Measurements from ENCODE around the gene TMEM108.

TMEM108 gene

GRCh38 chr3:133295199-133295901 lies 257.2 kb downstream of the TMEM108 start:
- Mint-ChIP-seq H3K27ac (no peak overlapping the region), H3K4me3 (no peak overlapping the region), H3K36me3 (ENCODE audit: low read depth) (no peaks in the 10 kb centered on the region), H3K27me3 (ENCODE audit: low read depth) (no peaks in the 10 kb centered on the region), H3K4me1 (ENCODE audit: low read depth) (no peaks in the 10 kb centered on the region), H3K9me3 (no peaks in the 10 kb centered on the region)

DNA sequence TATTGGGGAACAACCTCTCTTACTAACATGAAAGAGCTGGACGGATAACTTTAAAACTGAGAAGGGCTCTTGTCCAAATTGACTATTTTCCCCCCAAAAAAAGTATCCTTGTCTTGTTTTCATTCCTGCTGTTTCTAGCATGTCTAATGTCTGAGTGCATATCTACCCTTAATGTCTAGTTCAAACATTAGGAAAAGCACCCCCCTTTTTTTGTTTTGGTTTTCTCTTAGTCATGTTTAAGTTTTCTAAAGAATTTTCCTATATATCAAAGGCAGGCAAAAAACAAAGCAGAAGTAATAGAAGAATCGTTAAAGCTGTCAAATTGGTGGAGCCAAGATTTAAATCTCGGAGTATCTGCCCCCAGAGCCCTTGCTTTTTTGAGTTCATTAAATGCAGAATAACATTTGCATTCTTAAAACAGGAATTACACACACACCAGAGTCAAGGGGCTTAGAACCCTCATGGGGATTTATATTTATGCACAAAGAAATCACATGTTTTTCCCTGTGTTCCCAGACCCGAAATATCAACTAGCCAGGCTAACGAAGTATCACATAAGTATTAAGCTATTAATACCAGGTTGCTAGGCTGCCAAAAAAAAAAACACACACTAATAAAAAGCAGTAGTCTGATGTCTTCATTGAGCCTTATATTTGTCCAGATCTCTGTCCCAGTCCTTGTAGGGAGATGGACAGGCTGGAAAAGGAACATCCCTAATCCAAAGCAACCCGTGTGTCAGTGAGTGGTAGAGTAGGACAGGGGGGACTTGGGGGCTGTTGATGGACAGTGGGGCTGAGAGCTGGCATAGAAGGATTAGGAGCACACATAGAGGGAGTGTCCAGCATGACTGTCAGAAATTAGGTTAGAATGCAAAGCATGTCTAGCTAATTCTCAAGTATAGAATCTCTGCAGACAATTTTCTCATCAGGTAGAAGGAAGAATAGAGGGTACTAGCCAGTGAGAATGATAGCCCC lies 258.0 kb downstream of the TMEM108 start:
- Mint-ChIP-seq H3K27ac (no peak overlapping the region), H3K4me3 (no peak overlapping the region), H3K9me3 (no peaks in the 10 kb centered on the region), H3K27me3 (ENCODE audit: low read depth) (no peaks in the 10 kb centered on the region), H3K4me1 (ENCODE audit: low read depth) (no peaks in the 10 kb centered on the region), H3K36me3 (ENCODE audit: low read depth) (no peaks in the 10 kb centered on the region)

DNA sequence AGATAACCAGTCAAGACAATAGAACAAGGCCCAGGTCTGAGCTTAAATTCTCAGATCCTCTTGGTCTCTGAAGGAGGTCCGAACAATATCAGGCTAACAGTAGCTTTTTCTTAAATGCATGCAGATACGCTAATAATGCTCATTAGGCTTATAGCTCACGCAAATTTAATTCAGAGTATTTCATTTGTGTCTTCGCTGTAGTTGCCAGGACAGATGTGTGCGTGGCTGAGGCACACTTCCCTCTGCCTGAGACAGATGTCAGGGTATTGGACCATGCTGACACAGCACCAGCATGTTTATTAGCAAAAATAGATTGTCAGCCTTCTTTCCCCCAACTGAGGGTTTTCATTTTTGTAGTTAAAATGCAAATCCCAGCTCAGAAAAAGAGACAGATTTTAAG lies 258.8 kb downstream of the TMEM108 start:
- H3K36me3 Mint-ChIP-seq (ENCODE audit: low read depth) = no peaks in the 10 kb centered on the region
- no peaks in the 10 kb centered on the region for H3K9me3 Mint-ChIP-seq
- H3K4me3 Mint-ChIP-seq = no peak overlapping the region
- H3K27me3 Mint-ChIP-seq (ENCODE audit: low read depth) = no peaks in the 10 kb centered on the region
- no peaks in the 10 kb centered on the region for H3K4me1 Mint-ChIP-seq (ENCODE audit: low read depth)
- H3K27ac Mint-ChIP-seq = no peak overlapping the region

DNA sequence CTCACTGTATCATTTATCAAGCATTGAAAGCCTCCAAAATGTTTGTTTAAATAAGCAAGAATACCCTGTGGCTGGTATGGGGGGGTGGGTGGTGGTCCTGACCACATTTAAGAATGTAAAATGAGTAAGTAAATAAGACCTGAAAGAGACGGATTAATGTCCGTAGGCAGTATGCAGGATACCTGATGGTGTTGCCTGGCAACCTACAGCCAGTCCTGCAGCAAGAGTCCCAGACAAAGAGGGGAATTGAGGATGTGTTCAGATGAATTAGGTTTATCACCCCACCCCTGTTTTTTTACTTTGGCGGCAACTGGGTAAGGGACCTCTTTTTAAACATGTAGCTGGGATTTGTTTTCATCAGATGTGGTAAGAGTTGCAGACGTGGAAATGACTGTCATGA lies 261.9 kb downstream of the TMEM108 start:
- no peak overlapping the region for H3K4me3 Mint-ChIP-seq
- H3K4me1 Mint-ChIP-seq (ENCODE audit: low read depth) = no peaks in the 10 kb centered on the region
- no peaks in the 10 kb centered on the region for H3K27me3 Mint-ChIP-seq (ENCODE audit: low read depth)
- no peaks in the 10 kb centered on the region for H3K9me3 Mint-ChIP-seq
- H3K27ac Mint-ChIP-seq = no peak overlapping the region
- no peaks in the 10 kb centered on the region for H3K36me3 Mint-ChIP-seq (ENCODE audit: low read depth)

DNA sequence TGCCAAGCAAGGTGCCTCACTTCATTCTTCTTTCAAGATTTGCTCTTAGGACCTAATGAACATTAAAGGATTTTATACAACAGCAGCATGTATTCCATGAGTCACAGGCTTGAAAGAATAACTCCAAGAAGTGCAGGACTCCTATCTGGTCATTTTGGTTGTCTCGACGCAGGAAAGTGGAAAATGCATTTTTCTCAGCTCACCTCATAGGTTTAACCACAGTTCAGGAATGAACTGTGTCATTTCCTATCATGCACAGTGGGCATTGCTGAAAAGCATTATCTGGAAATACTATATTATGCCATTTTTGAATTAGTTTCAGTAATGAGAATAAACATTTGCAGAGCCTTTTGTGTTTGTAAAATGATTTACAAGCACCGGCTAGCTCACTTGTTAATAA lies 263.0 kb downstream of the TMEM108 start:
- Mint-ChIP-seq H3K4me3 (no peak overlapping the region), H3K27me3 (ENCODE audit: low read depth) (no peaks in the 10 kb centered on the region), H3K27ac (no peak overlapping the region), H3K36me3 (ENCODE audit: low read depth) (no peaks in the 10 kb centered on the region), H3K4me1 (ENCODE audit: low read depth) (no peaks in the 10 kb centered on the region), H3K9me3 (no peaks in the 10 kb centered on the region)

DNA sequence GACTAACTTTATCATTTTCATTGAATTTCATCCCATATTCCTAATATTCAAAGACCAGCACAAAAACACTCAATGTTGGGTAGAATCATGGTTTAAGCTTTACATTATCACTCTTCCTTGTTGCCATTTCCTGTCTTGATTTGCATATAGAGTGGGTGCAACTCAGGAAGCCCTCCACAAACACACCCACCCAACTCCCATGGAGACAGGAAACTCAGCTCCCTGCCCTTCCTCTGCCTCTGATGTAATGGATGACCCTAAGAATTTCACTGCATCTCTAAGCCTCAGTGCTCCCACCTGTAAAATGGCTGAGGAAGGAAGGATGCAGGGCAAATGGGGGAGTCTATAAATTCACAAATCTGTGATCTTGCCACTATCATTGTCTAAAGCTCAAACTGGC lies 263.5 kb downstream of the TMEM108 start:
- H3K9me3 Mint-ChIP-seq = no peaks in the 10 kb centered on the region
- no peaks in the 10 kb centered on the region for H3K36me3 Mint-ChIP-seq (ENCODE audit: low read depth)
- no peaks in the 10 kb centered on the region for H3K4me1 Mint-ChIP-seq (ENCODE audit: low read depth)
- no peaks in the 10 kb centered on the region for H3K27me3 Mint-ChIP-seq (ENCODE audit: low read depth)
- H3K4me3 Mint-ChIP-seq = no peak overlapping the region
- H3K27ac Mint-ChIP-seq = no peak overlapping the region

GRCh38 chr3:133303430-133303829 lies 265.2 kb downstream of the TMEM108 start:
- peaks cover 3% of the 10 kb centered on the region for H3K27me3 Mint-ChIP-seq (ENCODE audit: low read depth)
- H3K27ac Mint-ChIP-seq = no peak overlapping the region
- no peak overlapping the region for H3K4me3 Mint-ChIP-seq
- H3K4me1 Mint-ChIP-seq (ENCODE audit: low read depth) = no peaks in the 10 kb centered on the region
- H3K9me3 Mint-ChIP-seq = peaks cover 4% of the 10 kb centered on the region
- H3K36me3 Mint-ChIP-seq (ENCODE audit: low read depth) = no peaks in the 10 kb centered on the region

DNA sequence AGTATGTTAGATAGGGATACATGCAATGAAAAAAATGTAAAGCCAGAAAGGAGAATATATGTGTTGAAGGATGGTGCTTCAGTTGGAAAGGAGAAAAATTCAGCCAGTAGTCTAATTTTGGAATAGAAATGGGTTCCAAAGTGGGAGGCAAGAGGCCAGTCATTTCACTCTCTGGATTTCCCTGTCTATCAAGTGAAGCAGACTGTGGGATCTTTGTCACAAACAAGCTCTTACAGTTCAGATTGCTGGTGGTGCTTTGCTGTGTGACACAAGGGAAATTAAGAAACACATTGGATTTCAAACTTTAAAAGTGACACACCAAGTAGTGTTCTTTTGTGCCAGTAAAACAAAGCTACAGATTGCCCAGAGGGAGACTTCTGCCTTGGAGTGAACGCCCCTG lies 279.7 kb downstream of the TMEM108 start:
- Mint-ChIP-seq H3K27me3 (ENCODE audit: low read depth) (peaks cover 7% of the 10 kb centered on the region), H3K4me3 (no peak overlapping the region), H3K36me3 (ENCODE audit: low read depth) (no peaks in the 10 kb centered on the region), H3K27ac (no peak overlapping the region), H3K4me1 (ENCODE audit: low read depth) (no peaks in the 10 kb centered on the region), H3K9me3 (peaks cover 19% of the 10 kb centered on the region)

DNA sequence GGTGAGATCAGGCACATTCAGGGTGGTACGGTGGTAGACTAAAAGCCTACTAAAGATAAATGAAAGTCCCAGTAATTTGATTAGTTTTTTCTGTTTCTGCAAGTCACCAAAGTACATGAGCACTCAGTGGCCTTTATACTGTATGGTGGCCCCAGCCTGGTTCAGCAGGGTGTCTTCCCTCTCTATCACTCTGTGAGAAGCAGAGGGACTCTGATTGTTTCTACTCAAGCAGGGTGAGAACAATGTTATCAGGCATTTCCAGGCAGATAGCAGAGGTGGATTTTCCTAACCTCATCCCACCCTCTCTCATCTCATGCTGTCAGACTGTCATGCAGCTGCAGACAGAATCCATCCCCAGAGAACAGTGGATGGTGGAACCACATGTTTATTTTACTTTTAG lies 290.2 kb downstream of the TMEM108 start:
- Mint-ChIP-seq H3K4me3 (no peak overlapping the region), H3K4me1 (ENCODE audit: low read depth) (no peaks in the 10 kb centered on the region), H3K9me3 (no peaks in the 10 kb centered on the region), H3K27me3 (ENCODE audit: low read depth) (peaks cover 5% of the 10 kb centered on the region), H3K36me3 (ENCODE audit: low read depth) (no peaks in the 10 kb centered on the region), H3K27ac (no peak overlapping the region)

- H3K27ac Mint-ChIP-seq = no peak overlapping the region
- H3K36me3 Mint-ChIP-seq (ENCODE audit: low read depth) = no peaks in the 10 kb centered on the region
- peaks cover 9% of the 10 kb centered on the region for H3K27me3 Mint-ChIP-seq (ENCODE audit: low read depth)
- no peaks in the 10 kb centered on the region for H3K4me1 Mint-ChIP-seq (ENCODE audit: low read depth)
- H3K9me3 Mint-ChIP-seq = no peaks in the 10 kb centered on the region
- H3K4me3 Mint-ChIP-seq = no peak overlapping the region
Observed at GRCh38 chr3:133329626-133330025, 291.4 kb downstream of the TMEM108 start.

DNA sequence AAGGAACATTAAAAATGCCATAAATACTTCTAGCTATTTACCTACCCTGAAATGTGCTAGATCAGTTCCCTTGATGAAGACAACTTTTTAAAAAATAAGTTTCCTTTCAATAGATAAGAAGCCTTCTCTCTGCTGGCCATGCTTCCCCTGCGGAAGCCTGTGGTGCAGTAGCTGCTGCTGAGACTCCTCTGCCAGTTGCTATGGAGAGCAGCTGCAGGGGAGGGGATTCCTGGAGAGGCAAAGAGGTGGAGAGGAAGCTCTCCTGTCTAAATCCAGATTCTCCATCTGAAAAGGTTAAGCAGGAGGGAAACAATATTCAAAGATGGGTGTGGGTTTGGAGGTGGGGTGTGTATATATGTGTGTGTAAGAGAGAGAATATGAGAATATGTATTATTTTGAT lies 291.9 kb downstream of the TMEM108 start:
- H3K4me1 Mint-ChIP-seq (ENCODE audit: low read depth) = no peaks in the 10 kb centered on the region
- H3K27me3 Mint-ChIP-seq (ENCODE audit: low read depth) = peaks cover 9% of the 10 kb centered on the region
- H3K9me3 Mint-ChIP-seq = no peaks in the 10 kb centered on the region
- H3K36me3 Mint-ChIP-seq (ENCODE audit: low read depth) = no peaks in the 10 kb centered on the region
- no peak overlapping the region for H3K4me3 Mint-ChIP-seq
- no peak overlapping the region for H3K27ac Mint-ChIP-seq

DNA sequence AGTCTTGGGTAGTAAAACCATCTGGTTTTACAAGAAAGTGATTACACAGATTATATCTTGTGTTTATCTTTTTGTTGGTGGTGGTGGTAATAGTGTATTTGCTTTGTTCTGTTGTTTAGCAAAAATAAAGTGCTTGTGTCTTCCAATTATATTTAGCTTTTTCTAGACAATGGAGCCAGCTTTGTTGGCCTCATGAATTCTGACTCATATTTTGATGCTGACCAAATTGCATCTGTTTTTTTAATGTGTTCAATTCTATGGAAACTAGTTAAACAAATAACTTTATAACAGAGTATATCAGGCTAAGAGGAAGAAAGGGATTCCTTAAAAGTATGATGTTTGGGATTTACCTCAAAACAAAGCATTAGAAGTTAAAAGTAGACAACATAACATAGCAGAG lies 292.3 kb downstream of the TMEM108 start:
- Mint-ChIP-seq H3K9me3 (no peaks in the 10 kb centered on the region), H3K4me3 (no peak overlapping the region), H3K27ac (no peak overlapping the region), H3K27me3 (ENCODE audit: low read depth) (peaks cover 9% of the 10 kb centered on the region), H3K4me1 (ENCODE audit: low read depth) (no peaks in the 10 kb centered on the region), H3K36me3 (ENCODE audit: low read depth) (no peaks in the 10 kb centered on the region)

DNA sequence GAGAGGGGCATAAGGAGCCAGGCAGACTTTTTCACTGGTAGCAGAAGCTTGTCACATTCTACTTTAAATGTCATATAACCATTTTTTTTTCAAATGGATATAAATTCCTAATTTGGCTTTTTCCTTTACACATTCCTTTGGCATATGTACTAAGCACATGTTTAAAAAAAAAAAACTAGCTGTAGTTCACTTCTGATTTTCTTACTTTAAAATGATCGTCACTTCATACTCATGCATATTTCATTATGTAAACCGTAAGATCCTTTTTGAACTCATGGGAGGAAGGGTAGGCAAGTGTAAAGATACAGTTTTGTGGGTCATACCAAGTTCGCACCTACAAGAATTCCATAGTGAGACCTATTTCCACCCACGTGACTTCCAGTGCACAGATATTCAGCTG lies 316.5 kb downstream of the TMEM108 start:
- Mint-ChIP-seq H3K27me3 (ENCODE audit: low read depth) (peaks cover 3% of the 10 kb centered on the region), H3K9me3 (no peaks in the 10 kb centered on the region), H3K27ac (no peak overlapping the region), H3K4me1 (ENCODE audit: low read depth) (no peaks in the 10 kb centered on the region), H3K36me3 (ENCODE audit: low read depth) (no peaks in the 10 kb centered on the region), H3K4me3 (no peak overlapping the region)

DNA sequence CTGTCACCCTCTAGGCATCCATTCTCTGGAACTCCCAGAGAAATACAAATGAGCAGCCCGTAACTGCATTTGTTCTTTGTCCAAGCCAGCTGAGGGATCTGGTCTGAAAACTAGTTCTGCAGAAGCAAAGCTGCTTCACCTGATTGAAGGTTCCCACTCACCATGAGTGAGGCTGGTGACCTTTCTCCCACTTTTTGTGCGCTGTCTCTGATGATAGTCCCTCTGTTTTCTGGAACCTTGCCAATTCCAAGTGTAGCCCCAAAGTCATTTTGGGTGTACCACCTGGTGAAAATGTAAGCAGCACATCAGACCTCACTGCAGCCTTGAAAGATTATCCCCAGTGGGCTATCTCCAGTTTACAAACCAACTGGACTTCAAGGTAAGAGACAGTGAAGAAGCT lies 322.3 kb downstream of the TMEM108 start:
- no peaks in the 10 kb centered on the region for H3K36me3 Mint-ChIP-seq (ENCODE audit: low read depth)
- no peaks in the 10 kb centered on the region for H3K9me3 Mint-ChIP-seq
- peaks cover 1% of the 10 kb centered on the region for H3K4me1 Mint-ChIP-seq (ENCODE audit: low read depth)
- no peak overlapping the region for H3K4me3 Mint-ChIP-seq
- H3K27me3 Mint-ChIP-seq (ENCODE audit: low read depth) = peaks cover 3% of the 10 kb centered on the region
- H3K27ac Mint-ChIP-seq = no peak overlapping the region

DNA sequence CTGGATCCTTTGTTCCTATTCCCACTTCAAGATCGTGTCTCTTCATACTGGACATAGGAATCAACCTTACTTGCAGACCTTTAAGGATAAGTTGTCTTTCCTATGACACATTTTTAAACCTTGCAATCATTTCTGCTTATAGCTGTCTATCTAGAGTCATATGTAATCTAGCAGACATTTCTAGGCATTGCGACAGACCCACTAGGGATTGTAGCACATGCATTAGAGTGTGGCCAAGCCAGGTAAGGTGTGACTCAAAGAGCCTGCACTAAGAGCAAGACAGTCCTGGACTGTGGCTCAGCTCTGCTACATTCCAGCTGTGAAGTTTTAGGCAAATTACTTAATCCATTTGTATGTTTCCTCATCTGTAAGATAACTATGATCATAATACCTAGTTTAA lies 322.8 kb downstream of the TMEM108 start:
- no peak overlapping the region for H3K4me3 Mint-ChIP-seq
- H3K9me3 Mint-ChIP-seq = no peaks in the 10 kb centered on the region
- no peaks in the 10 kb centered on the region for H3K36me3 Mint-ChIP-seq (ENCODE audit: low read depth)
- peaks cover 3% of the 10 kb centered on the region for H3K27me3 Mint-ChIP-seq (ENCODE audit: low read depth)
- H3K4me1 Mint-ChIP-seq (ENCODE audit: low read depth) = peaks cover 1% of the 10 kb centered on the region
- H3K27ac Mint-ChIP-seq = no peak overlapping the region
